Kidney capillary endothelial cell (primary cell): ENCODE results near the gene AK5.

Experiments
- DNase-seq: peaks from one replicate; pipeline ENCODE4 v3.0.0-alpha.2; 2018; ENCODE audit warnings: low spot score

Gene AK5

GRCh38 chr1:77542813-77543420 lies 261.1 kb downstream of the AK5 start:
- no peak for DNase-seq

GRCh38 chr1:77543822-77544448 lies 262.1 kb downstream of the AK5 start:
- no peak for DNase-seq

DNA sequence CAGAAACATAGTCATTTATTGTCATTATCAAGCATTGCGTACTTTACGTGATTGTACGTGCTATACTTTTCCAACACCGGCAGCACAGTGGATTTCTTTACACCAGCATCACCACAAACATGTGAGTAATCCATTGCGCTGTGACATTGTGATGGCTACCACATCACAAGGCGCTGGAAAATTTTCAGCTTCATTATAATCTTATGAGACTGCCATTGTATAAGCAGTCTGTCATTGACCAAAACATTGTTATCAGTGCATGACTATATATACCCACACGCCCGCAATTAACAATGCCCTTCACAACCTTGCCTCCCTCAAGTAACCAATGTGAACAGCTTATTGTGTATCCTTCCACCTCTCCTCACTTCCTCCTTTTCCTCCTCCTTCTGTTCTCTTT lies 263.0 kb downstream of the AK5 start:
- DNase-seq = no peak

DNA sequence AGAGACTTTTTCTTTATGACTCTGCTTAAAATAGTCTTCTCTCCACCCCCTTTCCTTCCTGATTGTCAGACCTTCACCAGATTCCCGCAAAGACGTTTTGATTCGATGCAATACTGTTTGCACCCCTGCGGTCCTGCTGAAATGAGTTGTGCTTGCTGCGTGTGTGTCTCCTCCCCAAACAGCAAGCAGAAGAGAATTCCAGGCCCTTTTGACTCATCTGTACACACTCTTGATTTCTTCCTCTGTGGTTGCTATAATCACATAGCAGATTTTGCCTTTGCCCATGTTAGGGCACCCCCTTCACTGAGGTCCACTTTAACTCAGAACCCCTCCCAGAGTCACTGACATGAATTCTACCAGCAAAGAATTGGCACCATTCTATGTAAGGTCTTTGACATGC lies 264.2 kb downstream of the AK5 start:
- no peak for DNase-seq

DNA sequence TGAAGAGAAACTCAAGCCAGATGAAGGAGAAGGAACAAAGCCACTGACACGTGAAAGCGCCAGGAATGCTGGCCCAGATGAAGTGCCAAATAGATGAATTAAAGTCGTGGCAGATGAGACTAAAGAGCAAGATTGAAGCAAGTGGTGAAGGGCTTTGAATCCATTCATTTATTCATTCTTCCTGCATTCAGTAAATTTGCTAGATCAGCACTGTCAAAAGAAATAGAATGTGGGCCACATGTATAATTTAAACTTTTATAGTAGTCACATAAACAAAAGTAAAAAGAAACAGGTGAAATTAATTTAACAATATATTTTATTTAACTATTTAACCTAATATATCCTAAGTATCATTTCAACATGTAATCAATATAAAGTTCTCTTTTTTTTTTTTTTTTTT lies 265.1 kb downstream of the AK5 start:
- DNase-seq = no peak

DNA sequence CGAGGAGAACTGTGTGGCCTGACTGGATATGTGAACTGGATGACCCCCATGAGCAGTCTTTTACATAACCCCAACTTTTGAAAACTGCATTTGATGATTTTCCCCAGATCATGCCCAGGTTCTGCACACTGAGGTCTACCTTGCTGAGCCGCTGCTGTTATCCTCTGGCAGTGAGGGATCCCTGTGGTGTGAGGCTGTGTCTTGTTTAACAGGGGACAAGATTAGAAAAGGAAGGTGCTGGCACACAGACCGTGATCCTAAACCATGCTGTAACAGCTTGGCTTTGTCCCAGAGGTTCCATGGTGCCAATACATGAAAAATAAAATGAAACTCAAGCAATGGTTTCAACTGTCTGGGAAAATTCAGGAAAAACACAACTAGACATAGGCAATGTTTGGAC lies 266.5 kb downstream of the AK5 start:
- no peak for DNase-seq

- no peak for DNase-seq
Measured at GRCh38 chr1:77550135-77550534, 268.3 kb downstream of the AK5 start.

GRCh38 chr1:77552626-77553025 lies 270.8 kb downstream of the AK5 start:
- DNase-seq = no peak

GRCh38 chr1:77553568-77554291 lies 271.9 kb downstream of the AK5 start:
- DNase-seq = no peak

- DNase-seq = peak; percentile 36
Measured at GRCh38 chr1:77556045-77556444, 274.2 kb downstream of the AK5 start.

- no peak for DNase-seq
Measured at GRCh38 chr1:77557053-77557452, 275.2 kb downstream of the AK5 start.

DNA sequence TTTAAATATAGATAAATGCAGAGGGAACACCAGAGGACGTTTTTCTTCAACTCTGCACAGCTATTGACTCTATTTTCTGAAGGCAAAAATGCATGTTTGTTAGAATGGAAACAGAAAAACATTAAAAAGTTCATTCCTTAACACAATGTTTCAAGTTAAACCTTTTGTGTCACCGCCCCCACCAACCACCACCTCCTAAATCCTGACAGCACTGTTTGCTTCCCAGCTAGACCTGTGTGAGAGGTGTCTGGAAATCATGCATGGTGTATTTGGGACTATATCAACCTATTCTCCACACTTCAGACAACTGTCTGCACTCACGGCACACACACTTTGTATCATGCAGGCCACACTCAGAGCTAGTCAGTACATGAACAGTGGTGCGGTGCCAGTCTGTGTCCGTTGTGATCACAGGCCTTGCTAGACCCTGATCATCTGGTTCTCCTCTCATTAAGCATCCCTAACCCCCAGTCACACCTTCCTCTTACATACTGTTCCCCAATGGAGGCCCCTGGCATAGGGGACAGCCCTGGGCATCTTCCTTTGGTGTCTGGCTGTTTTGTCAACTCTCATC lies 276.9 kb downstream of the AK5 start:
- DNase-seq = no peak

GRCh38 chr1:77560741-77561140 lies 278.9 kb downstream of the AK5 start:
- DNase-seq = no peak

DNA sequence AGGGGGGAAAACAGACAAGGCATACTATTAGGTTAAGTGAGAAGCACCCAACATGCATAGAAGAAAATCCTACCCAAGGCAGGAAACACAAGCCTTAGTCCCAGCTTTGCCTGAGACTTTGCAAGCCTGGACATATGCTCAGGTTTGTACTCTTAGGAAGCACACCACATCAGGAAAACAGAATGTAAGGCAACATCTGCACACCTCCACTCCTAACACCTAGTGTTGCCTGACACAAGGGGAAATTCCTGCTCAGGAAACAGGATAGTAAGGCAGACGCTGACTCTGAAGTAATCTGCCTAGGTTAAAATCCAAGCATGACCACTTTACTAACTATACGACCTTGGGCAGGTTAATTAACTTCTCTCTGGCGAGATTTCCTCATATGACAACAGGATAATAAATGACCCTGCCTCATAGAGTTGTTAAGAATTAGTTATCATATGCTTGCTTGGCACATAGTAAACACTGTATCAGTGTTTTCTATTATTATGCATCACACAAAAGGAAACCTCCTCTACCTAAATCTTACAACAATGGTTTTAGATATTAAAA lies 280.9 kb downstream of the AK5 start:
- no peak for DNase-seq

GRCh38 chr1:77565321-77565720 lies 283.5 kb downstream of the AK5 start:
- no peak for DNase-seq

DNA sequence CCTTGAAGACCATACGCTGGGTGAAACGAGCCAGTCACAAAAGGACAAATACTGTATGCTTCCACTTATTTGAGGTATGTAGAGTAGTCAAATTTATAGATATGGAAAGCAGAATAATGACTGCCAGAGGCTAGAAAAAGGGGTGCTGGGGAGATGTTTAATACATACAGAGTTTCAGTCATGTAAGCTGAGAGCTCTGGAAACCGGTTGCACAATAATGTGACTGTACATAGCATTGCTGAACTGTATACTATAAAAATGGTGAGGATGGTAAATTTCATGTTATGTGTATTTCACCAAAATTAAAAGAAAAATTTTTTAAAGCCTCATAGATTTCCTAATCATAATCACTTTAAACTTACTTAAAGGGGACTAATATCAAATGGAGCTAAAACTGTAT lies 289.8 kb downstream of the AK5 start:
- DNase-seq = no peak

- no peak for DNase-seq
Measured at GRCh38 chr1:77579547-77579946, 297.7 kb downstream of the AK5 start.

DNA sequence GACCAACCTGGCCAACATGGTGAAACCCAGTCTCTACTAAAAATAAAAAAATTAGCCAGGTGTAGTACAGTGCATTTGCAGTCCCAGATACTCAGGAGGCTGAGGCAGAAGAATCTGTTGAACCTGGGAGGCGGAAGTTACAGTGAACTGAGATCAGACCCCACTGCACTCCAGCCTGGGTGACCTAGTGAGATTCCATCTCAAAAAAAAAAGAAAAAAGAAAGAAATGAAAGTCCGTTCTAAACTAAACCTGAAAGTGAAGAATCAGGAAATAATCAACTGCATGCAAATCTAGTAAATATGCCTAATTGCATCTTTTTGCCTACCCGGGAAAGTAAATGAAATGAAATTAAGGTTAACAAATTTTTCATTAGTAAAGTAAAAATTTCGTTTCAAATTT lies 301.1 kb downstream of the AK5 start:
- DNase-seq = no peak

DNA sequence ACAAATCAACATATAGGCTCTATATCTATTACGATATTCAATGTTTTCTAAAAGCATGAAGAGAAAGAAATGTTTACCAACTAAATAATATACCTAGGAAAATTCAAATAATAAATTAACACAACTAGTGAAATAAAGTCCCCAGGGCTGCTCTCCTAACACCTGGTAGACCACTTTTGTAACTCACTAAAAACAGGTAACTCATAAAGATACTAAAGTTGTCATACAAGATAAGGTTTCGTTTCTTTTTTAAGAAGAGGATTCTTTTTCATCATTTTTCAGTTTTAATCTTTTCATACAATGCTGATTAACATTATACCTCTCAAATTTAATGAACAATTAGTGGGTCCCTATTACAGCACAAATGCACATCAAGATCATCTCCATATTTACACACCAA lies 301.7 kb downstream of the AK5 start:
- no peak for DNase-seq

DNA sequence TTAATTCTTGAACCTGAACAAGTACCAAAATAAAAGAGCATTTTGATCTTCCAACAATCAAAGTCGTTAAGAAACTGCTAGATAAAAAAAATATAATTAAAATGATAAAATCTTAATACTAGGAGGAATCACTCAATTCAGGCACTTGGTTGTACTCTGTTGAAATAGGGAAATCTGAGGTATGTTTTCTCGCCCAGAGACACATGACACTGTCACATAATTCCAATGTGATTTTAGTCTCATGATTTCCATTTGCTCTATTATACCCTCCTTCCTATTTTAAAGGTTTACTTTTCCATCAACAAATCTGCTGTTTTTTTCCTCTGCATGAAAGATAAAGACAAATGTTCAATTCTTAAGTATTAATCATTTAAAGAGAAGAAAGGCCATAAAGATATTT lies 303.1 kb downstream of the AK5 start:
- DNase-seq = no peak

DNA sequence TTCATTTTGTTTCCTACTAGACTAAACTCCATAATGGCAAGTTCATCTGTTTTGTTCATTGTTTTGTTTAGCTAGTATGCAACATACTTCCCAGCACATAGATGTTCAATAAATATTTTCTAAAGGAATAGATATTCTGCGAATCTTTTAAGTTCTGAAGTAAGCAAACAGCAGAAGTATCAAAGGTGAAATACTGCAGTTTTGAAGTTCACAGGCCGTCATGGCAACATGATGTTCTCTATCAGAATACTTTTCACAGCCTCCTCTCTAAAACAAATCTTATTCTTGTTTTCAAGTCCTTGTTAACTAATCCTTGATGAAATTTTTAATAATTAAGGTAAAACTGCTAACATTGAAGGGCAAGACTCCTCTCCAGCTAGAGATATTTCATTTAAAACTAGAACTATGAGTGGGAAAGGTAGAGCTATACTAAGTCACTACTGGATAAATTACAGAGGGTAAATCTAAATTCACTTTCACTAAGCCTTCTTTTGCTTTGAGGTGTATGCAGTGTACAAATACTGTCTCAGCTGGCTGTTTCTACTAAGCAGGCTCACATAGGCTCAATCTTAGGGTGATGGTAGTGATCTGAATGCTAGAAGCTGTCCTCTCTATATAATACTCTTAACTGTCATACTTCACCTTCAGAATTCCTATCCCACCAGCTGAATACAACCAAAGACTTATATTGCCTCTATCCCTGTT lies 303.9 kb downstream of the AK5 start:
- DNase-seq = no peak

DNA sequence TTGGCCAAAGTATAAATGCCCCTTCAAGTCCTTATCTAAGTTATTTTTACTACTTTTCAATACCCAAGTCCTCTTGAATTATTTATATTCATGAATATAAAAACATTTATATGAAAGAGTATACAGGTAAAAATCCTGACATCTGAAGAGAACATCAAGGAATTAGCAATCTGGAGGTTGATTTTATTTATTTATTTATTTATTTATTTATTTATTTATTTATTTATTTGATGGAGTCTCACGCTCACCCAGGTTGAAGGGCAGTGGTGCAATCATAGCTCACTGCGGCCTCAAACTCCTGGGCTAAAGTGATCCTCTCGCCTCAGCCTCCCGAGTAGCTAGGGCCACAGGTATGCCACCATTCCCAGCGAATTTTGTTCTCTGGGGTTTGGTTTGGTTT lies 307.4 kb downstream of the AK5 start:
- DNase-seq = no peak
